Activated B cell treated with CpG ODN at 0.5 μM for 24 hours (primary cell): ENCODE data around the gene KHDC4. TPM values are rescaled to one million over a fixed set of nuclear protein-coding genes. Genes with fewer than 3 reads are reported as not detected.

Source experiments
- ATAC-seq: fragments of 200-7000 bp; cut with Tn5 transposase; one replicate; pipeline ENCODE4 v1.10.0; 2021; ENCODE audit warnings: low read depth, mild to moderate bottlenecking, moderate library complexity
- CTCF ChIA-PET: fragments of 350-600 bp; sonication (Branson Sonifier 250); formaldehyde crosslinking; loops from one replicate; lab custom pipeline; 2021; ENCODE audit warnings: antibody characterized with exemption; lab: Charles Lee
- POLR2A ChIA-PET: fragments of 350-600 bp; sonication (Branson Sonifier 250); formaldehyde crosslinking; loops from one replicate; lab custom pipeline; 2021; ENCODE audit warnings: antibody characterized with exemption; lab: Charles Lee
- DNase-seq: peaks from one replicate; pipeline ENCODE4 v3.0.0; 2022
- H3K27ac Mint-ChIP-seq: one replicate; pipeline ENCODE4 v1.8.0; 2020; ENCODE audit warnings: mixed read lengths
- H3K27me3 Mint-ChIP-seq: one replicate; pipeline ENCODE4 v1.8.0; 2021; ENCODE audit warnings: mixed read lengths
- H3K36me3 Mint-ChIP-seq: one replicate; pipeline ENCODE4 v1.8.0; 2021; ENCODE audit warnings: low read depth, mixed read lengths
- H3K4me1 Mint-ChIP-seq: one replicate; pipeline ENCODE4 v1.8.0; 2021; ENCODE audit warnings: mixed read lengths
- H3K4me3 Mint-ChIP-seq: one replicate; pipeline ENCODE4 v1.8.0; 2020; ENCODE audit warnings: mild to moderate bottlenecking, mixed read lengths
- H3K9me3 Mint-ChIP-seq: one replicate; pipeline ENCODE4 v1.8.0; 2020; ENCODE audit warnings: mixed read lengths
- intact Hi-C: fragments of 100-400 bp; cut with micrococcal nuclease; formaldehyde crosslinking; loops from one replicate; pipeline ENCODE4 v1.15.1; 2024
- total RNA-seq: library from RNA; stranded (reverse); gene quantifications from 2 replicates; pipeline ENCODE4 v1.2.3, GENCODE V29; 2022
- TF ChIP-seq, protein P1 (sequence below): fragments of 200-600 bp; IDR thresholded peaks from one replicate; pipeline ENCODE4 v1.8.0; 2022; ENCODE audit warnings: antibody characterized with exemption, mild to moderate bottlenecking

Gene KHDC4
- total RNA-seq, 1 donor from 2014 or later, result 105 TPM

DNA sequence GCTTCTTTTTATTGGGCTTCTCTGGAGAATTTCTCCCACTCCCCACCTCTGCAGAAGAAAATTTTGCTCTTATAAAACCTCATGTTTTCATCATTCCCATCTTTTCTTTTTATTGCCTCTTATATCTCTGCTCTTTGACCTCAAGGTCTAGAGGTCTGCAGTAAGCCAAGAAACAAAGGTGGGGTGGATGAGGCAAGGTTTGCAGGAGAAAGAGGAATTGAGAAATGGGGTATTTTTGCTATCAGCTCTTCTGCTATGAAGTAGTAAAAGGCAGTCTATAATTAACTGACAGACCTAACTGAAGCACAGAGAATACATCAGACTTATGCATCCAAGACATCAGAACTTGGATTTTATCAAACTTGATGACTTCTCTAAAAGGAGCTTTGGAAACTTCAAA, 52.0 kb downstream of the KHDC4 start:
- ATAC-seq (peak; percentile 65), DNase-seq (no peak)
- Mint-ChIP-seq H3K27me3 (no peaks in the 10 kb centered on the region), H3K27ac (peak overlapping the region; percentile 62), H3K36me3 (peaks cover 3% of the 10 kb centered on the region), H3K4me1 (peaks cover 12% of the 10 kb centered on the region), H3K9me3 (no peaks in the 10 kb centered on the region), H3K4me3 (no peak overlapping the region)
- TF ChIP-seq, protein P1, sequence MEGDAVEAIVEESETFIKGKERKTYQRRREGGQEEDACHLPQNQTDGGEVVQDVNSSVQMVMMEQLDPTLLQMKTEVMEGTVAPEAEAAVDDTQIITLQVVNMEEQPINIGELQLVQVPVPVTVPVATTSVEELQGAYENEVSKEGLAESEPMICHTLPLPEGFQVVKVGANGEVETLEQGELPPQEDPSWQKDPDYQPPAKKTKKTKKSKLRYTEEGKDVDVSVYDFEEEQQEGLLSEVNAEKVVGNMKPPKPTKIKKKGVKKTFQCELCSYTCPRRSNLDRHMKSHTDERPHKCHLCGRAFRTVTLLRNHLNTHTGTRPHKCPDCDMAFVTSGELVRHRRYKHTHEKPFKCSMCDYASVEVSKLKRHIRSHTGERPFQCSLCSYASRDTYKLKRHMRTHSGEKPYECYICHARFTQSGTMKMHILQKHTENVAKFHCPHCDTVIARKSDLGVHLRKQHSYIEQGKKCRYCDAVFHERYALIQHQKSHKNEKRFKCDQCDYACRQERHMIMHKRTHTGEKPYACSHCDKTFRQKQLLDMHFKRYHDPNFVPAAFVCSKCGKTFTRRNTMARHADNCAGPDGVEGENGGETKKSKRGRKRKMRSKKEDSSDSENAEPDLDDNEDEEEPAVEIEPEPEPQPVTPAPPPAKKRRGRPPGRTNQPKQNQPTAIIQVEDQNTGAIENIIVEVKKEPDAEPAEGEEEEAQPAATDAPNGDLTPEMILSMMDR, result no peak
- intact Hi-C loops, result no loop called here
- ChIA-PET POLR2A (interaction anchor here (1.0 to 1.6 kb wide), 5 partner anchors 23 to 52 kb away, joined by 3 to 7 read pairs (median 4); partner anchors contain the start of genes GON4L, KHDC4 and SYT11), CTCF (no interaction called here)

DNA sequence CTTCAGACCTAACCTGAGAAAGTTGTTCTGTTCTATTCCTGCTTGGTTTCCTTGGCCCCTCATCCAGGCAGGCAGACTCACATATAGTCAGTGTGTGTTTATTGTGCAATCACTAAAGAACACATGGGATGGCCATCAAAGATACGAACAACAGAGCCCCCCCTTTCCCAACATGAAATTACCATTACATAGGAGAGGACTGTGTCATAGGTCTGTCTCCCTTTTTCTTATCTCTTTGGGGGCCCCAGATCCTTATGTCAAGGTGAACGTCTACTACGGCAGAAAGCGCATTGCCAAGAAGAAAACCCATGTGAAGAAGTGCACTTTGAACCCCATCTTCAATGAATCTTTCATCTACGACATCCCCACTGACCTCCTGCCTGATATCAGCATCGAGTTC, 53.3 kb downstream of the KHDC4 start:
- POLR2A ChIA-PET, result no interaction called here
- Mint-ChIP-seq H3K9me3 (no peaks in the 10 kb centered on the region), H3K4me1 (peaks cover 12% of the 10 kb centered on the region), H3K27me3 (no peaks in the 10 kb centered on the region), H3K27ac (no peak overlapping the region), H3K4me3 (no peak overlapping the region), H3K36me3 (peaks cover 3% of the 10 kb centered on the region)
- intact Hi-C loops, result no loop called here
- CTCF ChIA-PET, result no interaction called here
- DNase-seq, result no peak
- ATAC-seq, result no peak
- TF ChIP-seq, protein P1, result no peak

DNA sequence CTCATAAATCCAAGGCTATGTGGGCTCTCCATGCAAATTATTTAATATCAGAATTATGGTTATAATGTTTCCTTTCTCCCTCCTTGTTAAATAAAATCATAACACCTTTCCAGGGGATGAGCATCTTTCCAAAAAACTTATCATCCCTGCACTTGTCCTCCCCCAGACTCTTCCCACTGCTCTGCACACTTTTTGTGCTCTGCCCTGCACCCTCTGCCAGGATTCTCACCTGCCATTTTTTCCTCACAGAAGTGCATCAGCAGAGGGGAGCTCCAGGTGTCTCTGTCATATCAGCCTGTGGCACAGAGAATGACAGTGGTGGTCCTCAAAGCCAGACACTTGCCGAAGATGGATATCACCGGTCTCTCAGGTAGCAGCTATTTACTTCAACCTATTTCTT, 54.0 kb downstream of the KHDC4 start:
- Mint-ChIP-seq H3K27ac (no peak overlapping the region), H3K4me1 (peaks cover 12% of the 10 kb centered on the region), H3K36me3 (peaks cover 3% of the 10 kb centered on the region), H3K9me3 (no peaks in the 10 kb centered on the region), H3K4me3 (no peak overlapping the region), H3K27me3 (no peaks in the 10 kb centered on the region)
- ATAC-seq (no peak), DNase-seq (no peak)
- ChIA-PET CTCF (no interaction called here), POLR2A (no interaction called here)
- intact Hi-C loops, result no loop called here
- TF ChIP-seq, protein P1, result no peak

DNA sequence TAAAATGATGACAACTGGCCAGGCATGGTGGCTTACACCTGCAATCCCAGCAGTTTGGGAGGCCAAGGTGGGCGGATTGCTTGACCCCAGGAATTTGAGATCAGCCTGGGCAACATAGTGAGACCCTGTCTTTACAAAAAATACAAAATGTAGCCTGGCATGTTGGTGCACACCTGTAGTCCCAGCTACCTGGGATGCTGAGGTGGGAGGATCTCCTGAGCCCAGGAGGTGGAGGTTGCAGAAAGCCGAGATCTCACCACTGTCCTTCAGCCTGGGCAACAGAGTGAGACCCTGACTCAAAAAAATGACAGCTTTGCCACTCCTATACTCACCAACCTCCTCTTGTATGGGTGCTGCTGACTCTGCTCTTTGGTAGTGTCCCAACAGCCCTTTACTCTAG, 56.3 kb downstream of the KHDC4 start:
- CTCF ChIA-PET, result no interaction called here
- TF ChIP-seq, protein P1, result no peak
- Mint-ChIP-seq H3K27me3 (no peaks in the 10 kb centered on the region), H3K4me1 (peaks cover 10% of the 10 kb centered on the region), H3K9me3 (no peaks in the 10 kb centered on the region), H3K36me3 (peaks cover 3% of the 10 kb centered on the region), H3K27ac (no peak overlapping the region), H3K4me3 (no peak overlapping the region)
- no peak for ATAC-seq
- DNase-seq, result no peak
- intact Hi-C loops, result no loop called here
- POLR2A ChIA-PET, result interaction anchor here (1.0 kb wide), 1 partner anchor 9 kb away, joined by 3 read pairs; no protein-coding TSS in a partner anchor

DNA sequence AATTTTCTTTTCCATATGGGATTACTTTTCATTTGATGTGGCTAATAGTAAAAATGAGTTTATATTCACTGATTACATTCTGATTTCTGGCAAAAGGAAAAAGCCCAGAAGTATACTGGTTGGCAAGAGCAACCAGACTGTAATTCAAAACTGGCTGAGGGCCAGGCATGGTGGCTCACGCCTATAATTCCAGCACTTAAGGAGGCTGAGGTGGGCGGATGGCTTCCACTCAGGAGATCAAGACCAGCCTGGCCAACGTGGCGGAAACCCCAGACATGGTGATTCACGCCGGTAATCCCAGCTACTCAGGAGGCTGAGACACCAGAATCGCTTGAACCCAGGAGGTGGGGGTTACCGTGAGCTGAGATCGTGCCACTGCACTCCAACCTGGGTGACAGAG, 60.4 kb downstream of the KHDC4 start:
- Mint-ChIP-seq H3K27me3 (no peaks in the 10 kb centered on the region), H3K4me1 (no peaks in the 10 kb centered on the region), H3K36me3 (no peaks in the 10 kb centered on the region), H3K27ac (no peak overlapping the region), H3K9me3 (no peaks in the 10 kb centered on the region), H3K4me3 (no peak overlapping the region)
- ChIA-PET CTCF (no interaction called here), POLR2A (no interaction called here)
- DNase-seq (no peak), ATAC-seq (no peak)
- TF ChIP-seq, protein P1, result no peak
- intact Hi-C loops, result no loop called here
